Skin epidermis (tissue), 12 donors: ENCODE measurements around the gene EIF4H.
"Not testable (repeated sequence)": the region's sequence is repeated elsewhere in the genome, so short reads cannot be mapped to it uniquely, and the experiment has no call there.

Source experiments
- H3K27ac ChIP-seq, 21 experiments: fragments of 200-600 bp; sonication (generic) in 11 of 21; one replicate each; pipeline ENCODE4 v1.5.0; 2020; ENCODE audit warnings: mild to moderate bottlenecking in 3 of 21, inconsistent platforms in 2 of 21, moderate library complexity in 2 of 21
- H3K4me3 ChIP-seq, 7 experiments: fragments of 200-600 bp; sonication (generic) in 2 of 7; one replicate each; pipeline ENCODE4 v1.5.0; 2020; ENCODE audit warnings: inconsistent platforms in 2 of 7, mild to moderate bottlenecking in 2 of 7, moderate library complexity in 1 of 7

EIF4H gene

DNA sequence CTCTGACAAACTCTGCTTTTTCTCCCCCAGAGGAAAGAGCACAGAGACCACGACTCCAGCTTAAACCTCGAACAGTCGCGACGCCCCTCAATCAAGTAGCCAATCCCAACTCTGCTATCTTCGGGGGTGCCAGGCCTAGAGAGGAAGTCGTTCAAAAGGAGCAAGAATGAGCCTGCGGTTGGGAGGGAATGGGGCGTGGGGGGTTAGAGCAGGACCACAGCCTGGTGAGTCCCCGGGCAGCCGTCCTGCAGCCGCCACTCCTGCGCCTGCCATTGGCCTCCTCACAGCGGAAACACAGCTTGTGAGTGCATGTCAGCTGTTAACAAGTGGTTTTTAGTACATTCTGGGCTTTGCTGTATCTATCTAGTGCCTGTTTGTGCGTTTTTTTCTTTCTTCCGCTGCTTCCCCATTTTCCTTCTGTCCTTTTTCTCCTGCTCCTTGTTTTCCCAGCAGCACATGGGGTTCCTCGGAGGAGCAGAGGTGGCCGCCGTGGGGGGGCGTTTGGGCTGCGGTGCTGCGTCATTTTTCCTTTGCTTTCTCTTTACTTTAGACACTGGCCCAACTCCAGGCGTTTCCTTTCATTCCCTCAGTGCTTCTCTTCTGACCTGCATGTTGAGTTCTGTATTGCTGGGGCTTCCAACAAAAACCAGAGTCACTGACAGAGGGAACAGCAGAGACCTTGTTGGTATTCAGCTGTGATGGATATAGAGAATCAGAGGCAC, 21.1 kb downstream of the EIF4H start:
- H3K27ac ChIP-seq, H3K4me3 ChIP-seq: not testable (repeated sequence)

DNA sequence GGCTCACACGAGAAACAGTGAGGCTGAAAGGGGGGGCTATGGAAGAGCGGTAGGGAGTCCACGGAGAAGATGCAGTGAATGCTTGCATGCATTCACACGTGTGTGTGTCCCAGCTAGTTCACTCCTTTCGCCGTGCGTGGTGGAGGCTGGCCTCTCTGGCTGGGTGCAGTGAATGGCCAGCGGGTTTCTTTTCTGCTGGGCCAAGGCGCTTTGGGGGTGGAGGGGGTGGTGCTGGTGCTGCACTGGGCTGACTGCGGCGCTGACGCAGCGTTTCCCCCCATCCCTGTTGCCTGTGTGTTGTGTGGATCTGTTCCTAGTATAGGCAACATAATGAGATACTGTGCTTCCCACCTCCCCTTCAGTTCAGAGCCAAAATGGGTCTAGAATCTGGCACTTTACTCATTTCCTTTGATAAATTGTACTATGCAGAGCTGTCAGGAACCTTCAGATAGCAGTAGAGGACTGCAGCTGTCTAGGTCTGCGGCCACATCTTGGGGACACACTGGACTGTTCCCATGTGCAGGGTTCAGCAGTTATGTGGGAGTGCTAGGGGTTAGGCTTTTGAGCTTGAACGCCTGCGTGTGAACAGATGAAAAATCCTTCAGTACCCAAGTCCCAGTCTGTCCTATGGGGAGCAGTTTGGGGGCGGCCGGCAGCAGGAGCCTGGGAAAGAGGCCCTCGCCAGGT, 22.0 kb downstream of the EIF4H start:
- H3K4me3 ChIP-seq, H3K27ac ChIP-seq: not testable (repeated sequence)

DNA sequence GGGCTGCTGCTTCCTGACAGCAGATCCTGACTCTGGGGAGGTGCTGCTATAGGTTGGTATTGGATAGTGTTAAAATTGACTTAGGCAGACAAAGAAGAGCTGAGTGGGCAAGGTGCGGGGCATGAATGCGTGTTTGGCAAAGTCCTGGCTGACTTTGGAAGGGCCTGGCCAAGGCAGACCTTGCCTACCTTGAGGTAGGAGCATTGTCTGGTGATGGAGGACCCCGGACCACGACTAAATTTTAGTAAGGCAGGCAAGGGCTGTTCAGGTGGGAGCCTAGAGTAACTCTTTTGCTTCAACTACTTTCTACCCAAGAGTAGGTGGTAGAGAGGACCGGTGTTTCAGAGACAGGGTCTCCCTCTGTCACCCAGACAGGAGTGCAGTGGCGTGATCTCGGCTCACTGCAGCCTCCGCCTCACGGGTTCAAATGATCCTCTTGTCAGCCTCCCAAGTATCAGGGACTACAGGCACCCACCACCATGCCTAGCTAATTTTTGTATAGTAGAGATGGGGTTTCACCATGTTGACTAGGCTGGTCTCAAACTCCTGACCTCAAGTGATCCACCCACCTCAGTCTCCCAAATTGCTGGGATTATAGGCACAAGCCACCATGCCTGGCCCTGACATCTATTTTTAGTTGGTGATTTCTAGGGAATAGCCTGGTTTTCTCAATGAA, 23.4 kb downstream of the EIF4H start:
- Histone ChIP-seq H3K27ac (no peak overlapping the region), H3K4me3 (no peak overlapping the region)

DNA sequence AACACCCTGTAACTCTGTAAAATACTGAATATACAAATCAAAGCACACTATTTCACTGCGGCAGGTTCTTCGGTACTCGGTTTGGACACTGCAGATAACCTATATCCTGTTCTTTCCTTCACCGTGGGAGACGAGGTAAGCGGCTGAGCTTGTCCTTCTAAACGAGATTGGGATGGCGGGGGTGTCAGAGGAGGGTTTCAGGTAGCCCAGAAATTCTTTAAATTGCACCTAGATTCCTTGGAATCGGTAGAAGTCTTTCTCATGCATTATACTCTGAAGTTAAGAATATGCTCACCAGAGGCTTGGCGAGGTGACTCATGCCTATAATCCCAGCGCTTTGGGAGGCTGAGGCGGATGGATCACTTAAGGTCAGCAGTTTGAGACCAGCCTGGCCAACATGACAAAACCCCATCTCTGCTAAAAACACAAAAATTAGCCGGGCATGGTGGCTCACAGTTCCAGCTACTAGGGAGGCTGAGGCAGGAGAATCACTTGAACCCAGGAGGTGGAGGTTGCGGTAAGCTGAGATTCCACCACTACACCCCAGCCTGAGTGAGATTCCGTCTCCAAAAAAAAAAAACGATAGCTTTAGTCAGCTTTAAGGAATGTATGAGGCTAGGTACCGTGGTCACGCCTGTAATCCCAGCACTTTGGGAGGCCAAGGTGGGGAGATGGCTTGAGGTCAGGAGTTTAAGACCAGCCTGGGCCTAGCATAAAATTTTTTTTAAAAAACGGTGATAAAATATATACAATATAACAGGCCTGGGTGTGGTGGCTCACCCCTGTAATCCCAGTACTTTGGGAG, 25.6 kb downstream of the EIF4H start:
- Histone ChIP-seq H3K4me3 (no peak overlapping the region), H3K27ac (no peak overlapping the region)

DNA sequence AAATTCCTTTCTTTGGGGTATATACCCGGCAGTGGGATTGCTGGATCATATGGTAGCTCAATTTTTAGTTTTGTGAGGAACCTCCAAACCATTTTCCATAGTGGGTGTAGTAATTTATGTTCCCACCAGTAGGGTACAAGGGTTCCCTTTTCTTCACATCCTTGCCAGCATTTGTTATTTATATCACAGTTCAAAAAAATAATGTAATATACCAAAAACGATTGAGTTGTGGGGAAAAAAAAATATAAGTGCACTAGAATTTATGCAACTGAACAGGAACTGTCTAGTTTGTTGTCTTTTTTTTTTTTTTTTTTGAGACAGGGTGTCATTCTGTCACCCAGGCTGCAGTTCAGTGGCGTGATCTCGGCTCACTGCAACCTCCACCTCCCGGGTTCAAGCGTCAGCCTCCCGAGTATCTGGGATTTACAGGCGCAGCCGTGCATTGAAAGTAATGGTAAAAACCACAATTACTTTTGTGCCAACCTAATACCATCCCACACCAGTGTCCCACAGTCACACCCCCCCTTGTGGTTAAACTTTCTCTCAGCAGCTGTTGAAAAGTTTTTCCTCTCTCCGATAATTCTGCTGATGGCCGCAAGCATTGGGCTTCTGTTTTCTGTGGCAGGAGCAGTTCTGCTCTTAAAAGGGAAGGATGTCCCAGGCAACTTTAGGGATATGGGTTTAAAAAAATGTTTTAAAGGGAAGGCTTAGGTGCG, 28.8 kb downstream of the EIF4H start:
- H3K27ac ChIP-seq, result no peak overlapping the region

DNA sequence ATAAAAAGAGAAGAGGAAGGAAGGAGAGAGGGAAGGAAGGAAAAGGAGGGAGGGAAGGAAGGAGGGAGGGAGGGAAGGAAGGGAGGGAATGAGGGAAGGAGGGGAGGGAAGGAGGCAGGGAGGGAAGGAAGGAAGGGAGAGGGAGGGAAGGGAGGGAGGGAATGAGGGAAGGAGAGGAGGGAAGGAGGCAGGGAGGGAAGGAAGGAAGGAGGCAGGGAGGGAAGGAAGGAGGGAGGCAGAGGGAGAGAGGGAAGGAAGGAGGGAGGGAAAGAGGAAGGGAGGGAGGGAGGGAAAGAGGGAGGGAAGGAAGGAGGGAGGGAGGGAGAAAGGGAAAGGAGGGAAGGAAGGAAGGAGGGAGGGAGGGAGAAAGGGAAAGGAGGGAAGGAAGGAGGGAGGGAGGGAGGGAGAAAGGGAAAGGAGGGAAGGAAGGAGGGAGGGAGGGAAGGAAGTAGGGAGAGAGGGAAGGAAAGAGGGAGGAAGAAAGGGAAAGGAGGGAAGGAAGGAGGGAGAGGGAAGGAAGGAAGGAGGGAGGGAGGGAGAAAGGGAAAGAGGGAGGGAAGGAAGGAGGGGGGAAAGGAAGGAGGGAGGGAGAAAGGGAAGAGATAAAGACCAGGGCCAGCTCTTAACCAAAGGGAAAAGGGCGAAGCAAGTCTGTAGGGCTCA, 29.9 kb downstream of the EIF4H start:
- H3K27ac ChIP-seq, result no peak overlapping the region
- no peak overlapping the region for H3K4me3 ChIP-seq

More for the DNA sequence above, 28.8 kb downstream of the EIF4H start:
- H3K4me3 ChIP-seq, result no peak overlapping the region

DNA sequence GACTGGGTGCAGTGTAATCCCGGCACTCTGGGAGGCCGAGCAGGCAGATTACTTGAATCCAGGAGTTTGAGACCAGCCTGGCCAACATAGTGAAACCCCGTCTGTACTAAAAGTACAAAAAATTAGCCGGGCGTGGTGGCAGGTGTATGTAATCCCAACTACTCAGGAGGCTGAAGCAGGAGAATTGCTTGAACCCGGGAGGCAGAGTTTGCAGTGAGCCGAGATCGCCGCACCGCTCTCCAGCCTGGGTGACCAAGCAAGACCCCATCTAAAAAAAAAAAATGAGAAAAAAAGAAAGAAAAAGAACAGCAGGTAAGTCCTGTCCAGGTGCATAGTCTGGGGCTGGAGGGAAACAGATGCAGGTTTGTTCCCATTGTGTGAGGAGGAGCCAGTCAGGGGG, 31.9 kb downstream of the EIF4H start:
- H3K27ac ChIP-seq, H3K4me3 ChIP-seq: not testable (repeated sequence)

DNA sequence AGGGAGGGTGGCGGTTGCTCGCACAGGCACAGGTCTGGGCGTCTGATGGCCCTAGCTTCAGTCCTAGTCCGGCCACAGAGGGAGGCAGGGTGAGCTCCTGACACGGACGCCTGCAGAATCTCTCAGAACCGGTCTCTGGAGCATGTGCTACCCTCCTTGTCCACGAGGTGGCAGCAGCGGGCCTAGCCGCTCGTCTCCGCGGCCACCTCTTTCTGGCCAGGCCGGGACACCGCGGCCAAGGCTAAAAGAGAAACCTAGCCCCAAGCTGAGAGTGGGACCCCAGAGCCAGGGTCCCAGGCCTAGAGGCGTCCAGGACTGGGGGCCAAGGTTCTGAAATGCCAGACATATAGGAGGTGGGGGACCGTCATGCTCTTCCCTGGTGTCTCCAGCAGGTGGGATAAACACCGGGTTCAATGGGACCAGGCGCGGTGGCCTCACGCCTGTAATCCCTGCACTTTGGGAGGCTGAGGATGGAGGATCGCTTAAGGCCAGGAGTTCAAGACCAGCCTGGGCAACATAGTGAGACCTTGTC, 32.5 kb downstream of the EIF4H start:
- H3K4me3 ChIP-seq, result peak overlapping the region in 2 of 7 experiments; percentile 11 to 19
- H3K27ac ChIP-seq, result peak overlapping the region in 1 of 21 experiments; percentile 44

DNA sequence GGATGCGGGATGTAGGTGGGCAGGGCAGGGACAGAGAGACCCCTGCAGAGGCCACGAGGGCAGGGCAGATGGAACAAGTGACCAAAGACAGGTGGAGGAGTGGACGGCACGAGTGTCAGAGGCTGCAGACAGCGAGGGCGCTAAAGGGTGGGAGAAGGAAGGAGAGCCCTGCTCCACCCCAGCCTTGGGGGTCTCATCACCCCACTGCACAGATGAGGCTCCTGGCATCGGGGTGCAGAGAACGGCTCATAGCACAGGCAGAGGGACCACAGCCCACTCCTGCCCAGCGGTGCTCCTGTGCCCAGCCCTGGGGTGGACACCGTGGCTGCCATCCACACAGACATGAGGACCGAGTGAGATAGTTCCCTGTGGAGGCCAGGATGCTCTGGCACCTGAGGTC, 33.4 kb downstream of the EIF4H start:
- H3K4me3 ChIP-seq, result no peak overlapping the region
- no peak overlapping the region for H3K27ac ChIP-seq

DNA sequence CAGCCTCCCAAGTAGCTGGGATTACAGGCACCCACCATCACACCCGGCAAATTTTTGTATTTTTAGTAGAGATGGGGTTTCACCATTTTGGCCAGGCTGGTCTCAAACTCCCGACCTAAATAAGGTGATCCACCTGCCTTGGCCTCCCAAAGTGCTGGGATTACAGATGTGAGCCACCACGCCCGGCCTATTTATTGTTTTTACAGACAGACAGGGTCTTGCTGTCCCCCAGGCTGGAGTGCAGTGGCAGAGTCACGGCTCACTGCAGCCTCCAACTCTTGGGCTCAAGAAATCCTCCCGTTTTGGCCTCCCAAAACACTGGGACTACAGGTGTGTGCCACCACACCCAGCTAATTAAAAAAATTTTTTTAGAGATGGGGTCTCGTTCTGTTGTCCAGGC, 34.1 kb downstream of the EIF4H start:
- H3K27ac ChIP-seq, H3K4me3 ChIP-seq: not testable (repeated sequence)

DNA sequence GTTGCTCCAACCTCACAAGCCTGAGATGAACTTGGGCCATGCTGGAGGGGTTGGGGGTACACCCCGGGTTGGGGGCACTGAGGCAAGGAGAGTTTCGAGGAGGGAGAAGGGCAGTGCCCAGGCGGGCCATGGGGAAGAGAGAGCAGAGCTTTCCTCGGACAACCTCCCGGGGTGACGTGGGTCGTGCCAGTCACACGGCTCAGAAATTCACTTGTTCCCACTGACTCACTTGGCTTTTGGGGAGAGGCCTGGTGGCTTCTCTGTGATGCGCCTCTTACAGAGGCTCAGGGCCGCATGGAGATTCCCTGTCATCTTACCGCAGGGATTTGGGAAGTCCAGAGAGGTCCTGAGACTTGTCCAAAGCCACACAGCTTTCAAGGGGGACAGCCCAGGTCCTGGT, 38.5 kb downstream of the EIF4H start:
- Histone ChIP-seq H3K4me3 (no peak overlapping the region), H3K27ac (no peak overlapping the region)

DNA sequence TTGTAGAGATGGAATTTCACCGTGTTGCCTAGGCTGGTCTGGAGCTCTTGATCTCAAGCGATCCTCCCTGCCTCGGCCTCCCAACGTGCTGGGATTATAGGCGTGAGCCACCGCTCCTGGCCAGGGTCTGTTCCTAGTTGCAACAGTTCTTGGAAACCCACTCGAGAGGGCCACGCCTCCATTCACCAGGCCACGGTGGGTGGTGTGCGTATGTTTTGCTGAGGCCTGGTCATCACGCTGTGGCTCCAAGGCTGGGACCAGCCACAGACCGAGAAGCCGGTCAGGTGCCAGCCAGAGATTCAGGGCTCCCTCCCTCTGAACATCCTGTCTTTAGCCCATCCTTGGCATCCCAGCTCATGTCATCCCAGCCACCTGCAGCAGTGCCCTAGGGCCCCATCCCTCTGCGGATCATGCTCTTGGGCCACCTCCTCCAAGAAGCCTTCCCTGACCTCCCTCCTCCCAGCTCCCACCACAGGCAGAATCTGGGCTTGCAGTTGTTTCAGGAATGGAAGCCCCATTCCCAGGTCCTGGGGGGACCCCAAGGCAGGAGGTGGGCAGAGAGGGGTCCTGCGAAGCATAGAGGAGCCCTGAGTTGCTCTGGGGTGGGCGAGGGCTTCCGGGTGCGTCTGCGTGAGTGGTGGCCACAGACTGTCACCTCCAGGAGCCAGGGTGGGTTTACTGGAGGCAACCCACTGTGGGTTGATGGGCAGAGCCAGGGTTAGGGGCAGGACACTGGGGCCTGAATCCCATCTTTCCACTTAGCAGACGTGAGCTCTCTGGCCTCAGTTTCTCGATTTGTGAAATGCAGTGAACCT, 40.9 kb downstream of the EIF4H start:
- Histone ChIP-seq H3K27ac (no peak overlapping the region), H3K4me3 (no peak overlapping the region)

DNA sequence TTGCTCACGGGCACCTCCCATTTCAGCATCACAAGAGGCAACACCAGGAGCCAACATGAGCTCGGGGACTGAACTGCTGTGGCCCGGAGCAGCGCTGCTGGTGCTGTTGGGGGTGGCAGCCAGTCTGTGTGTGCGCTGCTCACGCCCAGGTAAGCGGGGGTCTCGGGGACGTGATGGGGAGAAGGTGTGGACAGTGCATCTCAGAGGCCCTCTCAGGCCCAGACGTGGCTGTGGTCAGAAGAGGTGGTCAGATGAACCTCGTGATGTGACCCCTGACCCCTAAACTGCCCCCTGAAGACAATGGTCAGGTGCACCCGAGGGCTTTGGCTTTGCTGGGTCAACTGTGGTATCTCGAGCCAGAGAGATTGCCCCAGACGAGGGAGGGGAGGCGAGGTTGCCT, 41.8 kb downstream of the EIF4H start:
- H3K4me3 ChIP-seq, result no peak overlapping the region
- H3K27ac ChIP-seq, result no peak overlapping the region

DNA sequence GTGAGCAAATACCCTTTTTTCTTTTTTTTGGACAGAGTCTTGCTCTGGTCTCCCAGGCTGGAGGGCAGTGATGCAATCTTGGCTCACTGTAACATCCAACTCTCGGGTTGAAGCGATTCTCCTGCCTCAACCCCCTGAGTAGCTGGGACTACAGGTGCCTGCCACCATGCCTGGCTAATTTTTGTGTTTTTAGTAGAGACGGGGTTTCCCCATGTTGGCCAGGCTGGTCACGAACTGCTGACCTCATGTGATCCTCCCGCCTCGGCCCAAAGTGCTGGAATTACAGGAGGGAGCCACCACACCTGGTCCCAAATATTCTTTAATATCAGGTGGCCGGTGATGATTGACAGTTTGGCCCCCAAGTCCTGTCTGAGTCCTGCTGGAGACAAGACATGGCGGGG, 42.2 kb downstream of the EIF4H start:
- H3K4me3 ChIP-seq, result no peak overlapping the region
- H3K27ac ChIP-seq, result no peak overlapping the region

DNA sequence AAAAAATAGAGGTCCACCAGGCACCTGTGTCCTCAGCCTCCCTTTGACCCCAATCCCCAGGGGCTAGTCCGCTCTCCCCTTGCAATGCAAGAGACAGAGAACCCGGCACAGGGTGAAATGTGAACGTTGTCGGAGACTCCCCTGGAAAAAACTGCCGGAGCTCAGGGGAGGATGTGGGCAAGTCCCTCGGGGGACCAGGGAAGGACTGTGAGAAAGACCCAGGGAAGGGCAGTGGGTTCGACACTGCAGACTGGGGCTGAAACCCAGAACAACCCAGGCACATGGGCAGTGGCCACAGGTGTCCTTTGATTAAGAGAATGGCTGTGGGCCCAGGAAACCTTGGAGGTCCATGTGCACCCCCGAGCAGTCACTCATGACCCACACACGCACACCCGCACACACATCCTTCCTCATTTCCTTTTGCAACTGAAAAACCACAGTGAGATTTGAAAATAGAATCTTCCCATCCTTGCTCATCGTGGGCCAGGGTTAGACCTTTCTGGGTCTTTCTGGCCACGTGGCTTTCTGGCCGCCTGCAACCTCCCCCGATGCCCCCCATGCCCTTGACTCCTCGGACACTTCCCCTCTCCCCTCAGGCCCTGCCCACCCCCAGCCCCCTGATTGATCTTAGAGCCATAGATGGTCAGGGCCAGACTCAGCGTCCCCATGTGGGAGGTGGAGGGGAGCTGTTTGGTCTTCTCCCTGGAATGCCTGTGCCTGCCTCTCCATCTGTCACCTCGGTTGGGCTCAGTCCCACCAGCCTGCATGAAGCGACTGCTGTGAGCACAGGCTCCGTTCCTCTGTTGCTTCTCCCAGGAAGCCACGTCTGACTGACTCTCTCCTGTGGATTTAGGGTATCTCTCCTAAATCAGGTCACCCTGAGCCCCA, 43.5 kb downstream of the EIF4H start:
- no peak overlapping the region for H3K4me3 ChIP-seq
- H3K27ac ChIP-seq, result peak overlapping the region in 6 of 21 experiments; percentile 2 to 56 (median 26)

DNA sequence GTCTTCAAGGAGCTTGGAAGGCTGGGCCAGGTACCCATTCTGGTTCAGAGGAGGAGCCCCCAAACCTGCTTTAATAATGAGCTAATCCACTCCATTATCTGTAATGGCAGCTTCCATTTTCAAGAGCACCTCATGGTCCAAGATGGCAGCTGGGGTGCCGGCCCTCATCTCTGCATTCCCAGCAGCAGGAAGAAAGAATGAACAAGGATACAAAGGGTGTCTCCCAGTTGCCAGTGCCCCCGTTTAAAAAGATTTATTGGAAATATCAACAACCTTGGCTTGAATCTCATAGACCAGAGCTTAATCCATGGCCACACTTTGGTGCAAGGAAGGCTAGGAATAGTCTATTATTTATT, 44.2 kb downstream of the EIF4H start:
- peak overlapping the region in 2 of 21 experiments; percentile 20 to 50 for H3K27ac ChIP-seq
- H3K4me3 ChIP-seq, result no peak overlapping the region

DNA sequence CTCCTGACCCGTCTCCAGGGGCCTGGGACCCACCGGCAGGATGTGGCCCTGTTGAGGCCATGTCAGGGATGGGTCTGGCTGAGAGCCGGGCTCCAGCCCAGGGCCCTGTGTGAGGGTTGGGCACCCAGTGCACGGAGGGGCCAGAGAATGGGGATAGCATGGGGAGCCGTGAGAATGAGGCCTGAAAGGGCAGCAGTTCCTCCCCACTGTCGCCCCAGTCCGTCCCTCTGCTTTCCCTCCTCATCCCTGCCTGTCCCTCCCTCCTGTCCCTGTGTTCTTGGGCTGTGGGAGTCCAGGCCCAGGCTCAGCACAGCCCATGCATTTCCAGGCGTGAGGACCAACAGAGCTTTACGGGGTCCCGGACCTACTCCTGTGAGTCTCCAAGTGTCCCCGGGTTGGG, 45.3 kb downstream of the EIF4H start:
- Histone ChIP-seq H3K4me3 (no peak overlapping the region), H3K27ac (no peak overlapping the region)
